ENCODE data around the gene EMP3.
A peak's percentile ranks its signal among the peaks of the same experiment; 100 is the strongest.
"Not testable (repeated sequence)": the region's sequence is repeated elsewhere in the genome, so short reads cannot be mapped to it uniquely, and the experiment has no call there.

EMP3 gene, protein sequence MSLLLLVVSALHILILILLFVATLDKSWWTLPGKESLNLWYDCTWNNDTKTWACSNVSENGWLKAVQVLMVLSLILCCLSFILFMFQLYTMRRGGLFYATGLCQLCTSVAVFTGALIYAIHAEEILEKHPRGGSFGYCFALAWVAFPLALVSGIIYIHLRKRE

GRCh38 chr19:48325265-48325910 is at the start of gene EMP3:
Gene EMP3, plus strand, starts transcription at chr19:48325552. Its CDS starts 1,293 bp downstream, at chr19:48326845.
- DNase-seq = no peak

- DNase-seq = no peak
Observed at GRCh38 chr19:48279747-48280146, 45.6 kb upstream of the EMP3 start.

GRCh38 chr19:48283908-48284307 is 41.4 kb upstream of the EMP3 start:
- DNase-seq = no peak

DNA sequence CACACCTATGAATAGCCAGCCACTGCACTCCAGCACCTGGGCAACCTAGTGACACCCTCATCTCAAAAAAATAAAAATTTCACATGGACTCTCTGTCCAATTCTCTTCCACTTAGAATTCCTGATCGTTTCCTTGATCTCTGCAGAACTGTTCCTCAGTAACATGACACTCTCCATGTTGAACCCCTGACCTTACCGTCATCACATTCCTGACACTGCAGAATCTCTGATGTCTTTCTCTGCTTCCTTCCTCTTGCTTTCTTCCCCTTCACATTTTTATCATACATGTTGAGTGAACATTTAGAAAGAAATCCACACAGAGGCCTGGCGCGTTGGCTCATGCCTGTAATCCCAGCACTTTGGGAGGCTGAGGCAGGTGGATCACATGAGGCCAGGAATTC is 40.5 kb upstream of the EMP3 start:
- DNase-seq = no peak

DNA sequence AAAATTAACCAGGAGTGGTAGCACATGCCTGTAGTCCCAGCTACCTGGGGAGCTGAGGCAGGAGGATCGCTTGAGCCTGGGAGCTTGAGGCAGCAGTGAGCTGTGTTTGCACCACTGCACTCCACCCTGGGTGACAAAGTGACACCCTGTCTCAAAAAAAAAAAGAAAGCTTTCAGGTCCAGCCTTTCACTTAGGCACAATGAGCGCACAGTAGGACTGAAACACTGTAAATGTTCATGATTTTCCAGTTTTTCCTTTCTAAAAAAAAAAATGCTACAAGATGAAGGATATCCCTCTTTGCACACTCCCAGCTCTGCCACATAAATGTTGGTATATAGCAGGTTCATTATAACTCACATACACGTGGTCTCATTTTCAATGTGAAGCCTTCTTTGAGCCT is 37.6 kb upstream of the EMP3 start:
- DNase-seq = no peak

DNA sequence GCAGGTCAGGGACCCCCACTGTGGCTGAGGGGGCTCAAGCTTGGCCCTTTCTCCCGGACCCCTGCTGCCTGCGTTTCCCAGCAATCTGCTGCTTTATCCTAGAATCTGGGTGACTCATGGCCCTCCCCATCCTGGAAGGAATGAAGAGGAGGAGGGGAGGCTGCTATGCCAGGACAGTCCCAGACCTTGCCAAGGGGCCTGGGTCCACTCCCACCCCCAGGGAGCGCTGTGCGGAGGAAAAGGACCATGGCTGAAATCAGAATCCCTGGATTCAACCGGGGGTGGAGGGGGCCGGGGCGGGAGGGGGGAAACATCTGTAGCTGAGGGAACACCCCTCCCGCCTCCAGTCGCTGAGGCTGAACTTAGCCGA is 35.0 kb upstream of the EMP3 start:
- DNase-seq = no peak

DNA sequence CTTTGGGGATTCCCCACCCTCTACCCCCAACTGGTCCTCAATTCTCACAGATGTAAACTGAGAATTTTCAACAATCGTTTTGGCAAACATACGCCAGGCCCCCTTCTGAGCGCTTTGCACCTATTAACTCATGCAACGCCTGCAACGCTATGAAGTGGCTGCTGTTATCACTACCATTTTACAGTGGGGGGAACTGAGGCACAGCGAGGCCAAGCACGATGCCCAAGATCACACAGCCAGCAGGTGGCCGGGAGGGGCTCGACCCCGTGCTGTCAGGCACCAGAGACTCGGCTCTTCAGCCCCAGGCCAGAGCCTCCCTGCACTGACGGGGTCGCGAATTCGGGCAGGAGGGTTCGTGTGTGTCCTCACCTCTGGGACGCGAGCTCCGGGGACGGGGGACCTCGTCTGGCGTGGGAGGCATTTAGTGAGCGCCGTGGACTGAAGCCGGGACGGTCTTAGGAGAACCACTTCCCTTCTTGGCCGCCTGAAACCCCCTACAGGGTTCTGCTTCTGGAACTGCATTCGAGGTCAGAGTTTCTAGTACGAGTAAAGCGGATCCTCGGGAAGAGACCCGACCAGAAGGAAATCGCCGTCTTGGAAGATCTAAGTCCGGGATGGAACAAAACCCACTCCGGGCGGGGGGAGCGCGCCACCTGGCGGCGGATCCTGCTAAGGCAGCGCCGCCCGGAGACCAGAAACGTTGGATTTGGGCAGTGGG is 34.4 kb upstream of the EMP3 start:
- DNase-seq = peak in 1 of 2 experiments; percentile 23

GRCh38 chr19:48291489-48291815 is 33.9 kb upstream of the EMP3 start:
- not testable (repeated sequence) for DNase-seq

GRCh38 chr19:48292798-48293197 is 32.6 kb upstream of the EMP3 start:
- no peak for DNase-seq

GRCh38 chr19:48295458-48295857 is 29.9 kb upstream of the EMP3 start:
- no peak for DNase-seq

GRCh38 chr19:48296963-48297734 is 28.2 kb upstream of the EMP3 start:
- DNase-seq = no peak

- DNase-seq = no peak
Observed at GRCh38 chr19:48297975-48298374, 27.4 kb upstream of the EMP3 start.

DNA sequence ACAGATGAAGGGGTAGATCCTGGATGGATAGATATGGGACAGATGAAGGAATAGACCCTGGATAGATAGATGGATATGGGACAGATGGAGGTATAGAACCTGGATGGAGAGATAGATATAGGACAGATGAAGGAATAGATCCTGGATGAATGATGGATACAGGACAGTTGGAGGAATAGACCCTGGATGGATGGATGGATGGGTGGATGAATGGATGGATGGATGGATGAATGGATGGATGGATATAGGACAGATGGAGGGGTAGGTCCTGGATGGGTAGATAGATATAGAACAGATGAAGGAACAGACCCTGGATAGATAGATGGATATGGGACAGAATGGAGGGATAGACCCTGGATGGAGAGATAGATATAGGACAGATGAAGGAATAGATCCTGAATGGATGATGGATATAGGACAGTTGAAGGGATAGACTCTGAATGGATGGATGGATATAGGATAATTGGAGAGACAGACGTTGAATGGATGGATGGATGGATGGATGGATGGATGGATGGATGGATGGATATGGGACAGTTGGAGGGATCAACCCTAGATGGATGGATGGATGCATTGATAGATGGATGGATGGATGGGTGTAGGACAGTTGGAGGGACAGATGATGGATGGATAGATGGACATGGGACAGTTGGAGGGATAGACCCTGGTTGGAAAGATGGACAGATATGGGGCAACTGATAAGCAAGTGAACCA is 23.3 kb upstream of the EMP3 start:
- no peak for DNase-seq

DNA sequence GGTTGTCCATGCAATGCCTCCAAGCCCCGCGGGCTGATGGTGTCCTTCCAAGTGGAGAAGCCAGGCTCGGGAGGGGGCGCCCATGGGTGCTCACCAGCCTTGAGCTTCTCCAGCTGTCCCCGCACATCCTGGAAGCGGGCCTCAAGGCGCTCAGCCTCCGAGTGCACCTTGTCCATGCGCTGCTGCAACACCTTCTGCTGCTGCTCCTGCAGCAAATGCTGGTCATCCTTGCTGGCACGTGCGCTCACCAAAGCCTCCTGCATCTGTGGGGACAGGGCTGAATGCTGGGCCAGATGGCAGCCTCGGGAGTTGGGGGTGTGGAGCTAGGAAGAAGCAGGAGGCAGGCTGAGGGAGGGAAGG is 22.8 kb upstream of the EMP3 start:
- no peak for DNase-seq

- DNase-seq = no peak
Observed at GRCh38 chr19:48303367-48303766, 22.0 kb upstream of the EMP3 start.

- no peak for DNase-seq
Observed at GRCh38 chr19:48303866-48304265, 21.5 kb upstream of the EMP3 start.

DNA sequence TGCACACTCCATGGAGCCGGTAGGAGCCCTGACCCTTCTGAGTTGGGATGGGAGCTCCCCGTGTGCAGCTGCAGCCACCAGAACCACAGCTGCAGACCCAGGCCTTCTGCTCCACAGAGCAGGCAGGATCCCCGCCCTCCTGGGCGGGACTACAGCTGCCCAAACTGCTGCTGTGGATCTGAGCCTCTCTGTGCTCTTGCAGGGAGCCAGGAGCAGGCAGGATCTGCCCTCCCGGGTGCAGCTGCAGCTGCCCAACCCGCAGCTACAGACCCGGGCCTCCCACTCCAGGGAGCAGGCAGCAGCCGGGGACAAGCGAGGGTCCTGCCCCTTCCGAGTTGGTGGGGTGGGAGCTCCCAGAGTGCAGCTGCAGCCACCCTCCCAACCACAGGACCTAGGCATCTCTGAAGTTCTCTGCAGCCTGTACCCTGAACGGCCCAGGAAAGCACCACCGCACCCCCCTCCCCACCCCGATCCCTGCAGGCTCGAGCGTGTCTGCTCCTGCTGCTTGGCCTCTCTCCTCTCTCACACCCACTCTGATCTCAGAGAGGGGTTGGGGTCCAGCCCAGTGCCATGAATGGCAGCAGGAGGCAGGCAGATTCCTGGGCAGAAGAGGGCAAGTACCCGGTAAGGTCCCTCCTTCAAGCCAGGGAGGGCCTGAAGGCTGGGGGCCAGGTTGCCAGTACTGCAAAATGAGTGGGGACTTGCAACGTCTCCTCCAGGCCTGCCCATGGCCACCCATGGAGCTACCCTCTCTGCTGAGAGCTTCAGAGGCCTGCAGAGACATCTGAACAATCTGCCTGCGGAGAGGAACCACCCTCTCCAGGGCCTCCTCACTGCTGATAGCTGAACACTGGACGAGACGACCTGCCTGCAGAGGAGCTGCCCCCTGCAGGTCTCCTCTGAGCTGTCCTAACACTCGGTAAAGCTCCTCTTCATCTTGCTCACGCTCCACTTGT is 16.4 kb upstream of the EMP3 start:
- peak; percentile 33 to 41 for DNase-seq

DNA sequence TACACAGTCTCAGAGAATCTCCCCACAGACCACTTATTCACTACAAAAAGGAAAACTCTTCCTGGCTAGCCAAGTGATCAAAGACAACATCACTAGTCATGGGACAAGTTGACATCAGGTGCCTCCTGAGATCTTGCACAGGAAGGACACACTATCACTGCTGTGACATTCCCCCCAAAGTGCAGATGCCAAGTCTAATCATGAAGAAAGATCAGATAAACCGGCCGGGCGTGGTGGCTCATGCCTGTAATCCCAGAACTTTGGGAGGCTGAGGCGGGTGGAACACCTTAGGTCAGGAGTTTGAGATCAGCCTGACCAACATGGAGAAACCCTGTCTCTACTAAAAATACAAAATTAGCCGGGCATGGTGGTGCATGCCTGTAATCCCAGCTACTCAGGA is 15.6 kb upstream of the EMP3 start:
- DNase-seq = not testable (repeated sequence)

DNA sequence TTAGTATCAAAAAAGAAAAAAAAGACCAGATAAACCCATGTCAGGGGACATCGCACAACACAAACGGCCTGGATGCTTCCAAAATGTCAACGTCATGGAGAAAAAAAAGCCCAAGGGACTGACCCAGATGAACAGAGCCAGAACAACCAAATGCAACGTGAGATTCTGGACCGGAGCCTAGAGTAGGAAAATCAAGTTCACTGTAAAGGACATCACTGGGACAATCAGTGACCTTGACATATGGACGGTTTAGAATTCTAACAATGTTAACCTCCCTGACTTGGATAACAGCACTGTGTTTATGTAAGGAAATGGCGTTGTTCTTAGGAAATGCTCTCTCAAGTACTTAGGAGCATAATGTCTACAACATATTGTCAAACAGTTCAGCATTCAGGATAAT is 15.1 kb upstream of the EMP3 start:
- no peak for DNase-seq

- DNase-seq = no peak
Observed at GRCh38 chr19:48311384-48311783, 14.0 kb upstream of the EMP3 start.

DNA sequence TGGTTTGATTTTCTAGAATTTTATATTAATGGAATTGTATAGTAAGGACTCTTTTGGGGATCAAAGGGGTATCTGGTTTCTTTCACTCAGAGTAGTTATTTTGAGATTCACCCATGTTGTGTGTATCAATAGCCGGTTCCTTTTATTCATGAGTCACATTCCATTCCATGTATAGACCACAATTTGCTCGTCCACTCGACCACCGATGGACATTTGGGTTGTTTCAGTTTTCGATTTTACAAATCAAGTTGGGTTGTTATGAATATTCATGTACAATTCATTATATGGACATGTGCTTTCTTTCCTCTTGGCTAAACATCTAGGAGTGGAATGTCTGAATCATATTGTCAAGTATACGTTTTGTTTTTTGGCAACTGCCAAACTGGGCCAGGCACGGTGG is 9.6 kb upstream of the EMP3 start:
- DNase-seq = no peak

GRCh38 chr19:48317708-48317960 is 7.7 kb upstream of the EMP3 start:
- not testable (repeated sequence) for DNase-seq
